HUES48 (cell line): ENCODE measurements around the gene MYMX.
"Not testable (repeated sequence)": the region's sequence is repeated elsewhere in the genome, so short reads cannot be mapped to it uniquely, and the experiment has no call there.

Experiments
- H3K27ac ChIP-seq: one replicate; pipeline ENCODE4 v1.7.0; 2013; ENCODE audit warnings: low read depth, low read length, inconsistent platforms
- H3K27me3 ChIP-seq: 2 replicates; pipeline ENCODE4 v1.6.1; 2013; ENCODE audit warnings: mild to moderate bottlenecking, low read length; ENCODE audit not compliant: control insufficient read depth, insufficient read depth
- H3K36me3 ChIP-seq: 2 replicates; pipeline ENCODE4 v1.6.1; 2013; ENCODE audit warnings: low read length; ENCODE audit not compliant: control insufficient read depth, insufficient read depth
- H3K4me1 ChIP-seq: 2 replicates; pipeline ENCODE4 v1.6.1; 2013; ENCODE audit warnings: mild to moderate bottlenecking, low read length; ENCODE audit not compliant: control insufficient read depth, insufficient read depth
- H3K4me3 ChIP-seq: 2 replicates; pipeline ENCODE4 v1.5.1; 2013; ENCODE audit warnings: mild to moderate bottlenecking, low read depth, low read length
- H3K9ac ChIP-seq: 2 replicates; pipeline ENCODE4 v1.6.1; 2013; ENCODE audit warnings: mild to moderate bottlenecking, low read depth, low read length, moderate library complexity
- H3K9me3 ChIP-seq: 2 replicates; pipeline ENCODE4 v1.6.1; 2013; ENCODE audit warnings: low read length; ENCODE audit not compliant: control insufficient read depth, insufficient read depth

Gene MYMX

DNA sequence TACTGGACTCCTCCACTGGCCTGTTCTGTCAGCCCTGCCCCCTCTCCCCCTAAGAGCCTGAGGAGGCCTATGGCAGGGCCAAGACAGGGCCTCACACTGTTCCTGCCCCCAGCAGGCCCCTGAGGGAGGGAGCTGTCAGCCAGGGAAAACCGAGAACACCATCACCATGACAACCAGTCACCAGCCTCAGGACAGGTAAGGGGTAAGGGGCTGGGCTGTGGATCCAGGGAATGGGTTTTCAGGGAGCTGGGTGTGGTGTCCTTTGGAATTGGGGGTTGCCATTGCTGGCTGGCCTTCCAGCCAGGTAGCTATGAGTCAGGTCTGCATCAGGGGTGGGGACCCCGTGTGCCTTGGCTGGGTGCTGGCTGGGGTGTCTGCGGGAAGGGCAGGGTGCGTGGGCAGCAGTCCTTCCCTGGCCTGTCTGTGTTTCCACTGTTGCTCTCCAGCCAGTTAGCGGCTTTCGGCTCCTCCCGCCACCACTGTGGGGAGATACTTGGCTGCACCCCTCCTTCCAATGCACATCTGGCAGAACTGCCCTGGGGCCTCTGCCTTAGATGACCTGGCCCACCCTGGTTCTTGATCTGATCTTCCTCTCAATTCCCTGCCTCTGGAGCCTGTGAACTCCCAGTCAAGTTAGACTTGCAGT, 10.5 kb downstream of the MYMX start:
- no peaks in the 10 kb centered on the region for H3K9me3 ChIP-seq
- peaks cover 35% of the 10 kb centered on the region for H3K4me1 ChIP-seq
- H3K9ac ChIP-seq = no peak overlapping the region
- H3K27me3 ChIP-seq = no peaks in the 10 kb centered on the region; the same call in 1 of the 2 replicates
- no peak overlapping the region for H3K27ac ChIP-seq
- H3K4me3 ChIP-seq = no peak overlapping the region
- H3K36me3 ChIP-seq = peaks cover 48% of the 10 kb centered on the region

DNA sequence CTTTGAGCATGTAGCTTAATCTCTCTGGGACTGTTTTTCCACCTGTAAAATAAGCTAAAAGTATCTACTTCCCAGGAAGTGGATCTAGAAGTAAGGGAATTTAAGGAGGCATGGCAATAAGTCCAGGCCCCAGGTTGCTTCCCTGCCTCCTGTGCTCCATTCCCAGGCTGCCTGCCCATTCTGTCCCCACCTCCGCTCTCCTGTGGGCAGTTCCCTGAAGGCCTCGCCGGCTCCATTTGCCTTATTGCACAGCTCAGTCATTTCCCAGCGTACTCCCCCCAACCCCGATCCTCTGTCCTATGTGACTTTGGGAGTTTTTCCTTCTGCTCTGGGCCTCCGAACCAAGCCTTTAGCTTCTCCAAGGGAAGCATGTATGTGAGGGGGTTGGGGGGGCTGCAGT, 11.3 kb downstream of the MYMX start:
- Histone ChIP-seq H3K9me3 (no peaks in the 10 kb centered on the region), H3K27me3 (no peaks in the 10 kb centered on the region), H3K36me3 (peaks cover 55% of the 10 kb centered on the region), H3K27ac (no peak overlapping the region), H3K9ac (no peak overlapping the region), H3K4me1 (peaks cover 27% of the 10 kb centered on the region), H3K4me3 (no peak overlapping the region)

DNA sequence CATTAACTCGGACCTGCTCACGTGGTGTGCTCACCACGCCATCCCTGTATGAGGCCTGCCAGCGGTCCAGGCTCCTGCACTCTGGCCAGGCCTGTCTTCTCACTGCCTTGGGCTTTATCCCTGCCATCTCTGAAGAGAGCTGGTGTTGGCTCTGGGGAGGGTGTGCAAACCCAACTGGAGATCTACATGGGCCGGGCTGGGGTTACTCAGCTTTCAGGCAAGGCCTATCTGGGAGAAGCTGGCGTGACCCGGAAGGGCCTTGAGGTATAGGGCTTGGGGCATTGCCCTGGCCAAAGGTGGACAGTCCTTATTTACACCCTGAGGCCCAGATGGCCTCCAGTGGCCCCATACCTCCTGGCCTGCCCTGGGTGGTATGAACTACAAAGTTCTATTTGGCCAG, 11.7 kb downstream of the MYMX start:
- Histone ChIP-seq H3K27ac (no peak overlapping the region), H3K9ac (no peak overlapping the region), H3K4me3 (no peak overlapping the region), H3K36me3 (peaks cover 60% of the 10 kb centered on the region), H3K27me3 (no peaks in the 10 kb centered on the region), H3K4me1 (peaks cover 26% of the 10 kb centered on the region), H3K9me3 (no peaks in the 10 kb centered on the region)

DNA sequence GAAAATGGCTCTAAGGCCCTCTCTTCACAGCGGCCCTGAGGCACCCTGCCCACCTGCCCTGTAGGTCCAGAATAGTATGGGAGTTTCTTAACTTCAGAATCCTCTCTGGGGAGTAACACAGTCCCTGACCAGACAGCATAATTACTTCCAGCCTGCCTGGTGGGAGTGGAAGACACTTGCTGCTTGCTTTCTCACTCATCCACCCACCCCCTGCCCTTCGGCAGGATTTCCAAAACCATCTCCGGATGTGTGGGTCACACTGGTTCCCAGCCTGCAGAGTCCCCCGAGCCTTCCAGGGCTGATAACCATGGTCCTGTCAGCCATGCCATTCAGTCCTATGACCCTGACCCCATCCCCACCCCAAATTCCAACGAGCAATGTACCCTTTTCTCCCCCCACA, 12.1 kb downstream of the MYMX start:
- Histone ChIP-seq H3K4me1 (peaks cover 26% of the 10 kb centered on the region), H3K9me3 (no peaks in the 10 kb centered on the region), H3K27ac (no peak overlapping the region), H3K27me3 (no peaks in the 10 kb centered on the region), H3K9ac (no peak overlapping the region), H3K4me3 (no peak overlapping the region), H3K36me3 (peaks cover 64% of the 10 kb centered on the region)

DNA sequence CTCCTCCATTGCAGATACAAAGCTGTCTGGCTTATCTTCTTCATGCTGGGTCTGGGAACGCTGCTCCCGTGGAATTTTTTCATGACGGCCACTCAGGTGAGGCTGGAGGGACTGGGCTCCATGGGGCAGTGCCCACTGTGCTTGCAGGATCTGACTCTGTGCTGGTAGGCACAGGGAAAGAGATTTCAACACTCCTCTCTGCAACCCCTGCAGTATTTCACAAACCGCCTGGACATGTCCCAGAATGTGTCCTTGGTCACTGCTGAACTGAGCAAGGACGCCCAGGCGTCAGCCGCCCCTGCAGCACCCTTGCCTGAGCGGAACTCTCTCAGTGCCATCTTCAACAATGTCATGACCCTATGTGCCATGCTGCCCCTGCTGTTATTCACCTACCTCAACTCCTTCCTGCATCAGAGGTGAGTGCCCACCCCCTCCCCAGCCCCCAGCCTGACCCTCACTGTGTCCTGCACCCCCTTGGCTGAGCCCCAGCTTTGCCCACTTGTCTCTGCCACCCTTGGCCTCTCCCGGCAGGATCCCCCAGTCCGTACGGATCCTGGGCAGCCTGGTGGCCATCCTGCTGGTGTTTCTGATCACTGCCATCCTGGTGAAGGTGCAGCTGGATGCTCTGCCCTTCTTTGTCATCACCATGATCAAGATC, 12.8 kb downstream of the MYMX start:
- Histone ChIP-seq H3K27ac (no peak overlapping the region), H3K36me3 (peaks cover 64% of the 10 kb centered on the region), H3K27me3 (no peaks in the 10 kb centered on the region), H3K9ac (no peak overlapping the region), H3K4me1 (peaks cover 27% of the 10 kb centered on the region), H3K9me3 (no peaks in the 10 kb centered on the region), H3K4me3 (no peak overlapping the region)

DNA sequence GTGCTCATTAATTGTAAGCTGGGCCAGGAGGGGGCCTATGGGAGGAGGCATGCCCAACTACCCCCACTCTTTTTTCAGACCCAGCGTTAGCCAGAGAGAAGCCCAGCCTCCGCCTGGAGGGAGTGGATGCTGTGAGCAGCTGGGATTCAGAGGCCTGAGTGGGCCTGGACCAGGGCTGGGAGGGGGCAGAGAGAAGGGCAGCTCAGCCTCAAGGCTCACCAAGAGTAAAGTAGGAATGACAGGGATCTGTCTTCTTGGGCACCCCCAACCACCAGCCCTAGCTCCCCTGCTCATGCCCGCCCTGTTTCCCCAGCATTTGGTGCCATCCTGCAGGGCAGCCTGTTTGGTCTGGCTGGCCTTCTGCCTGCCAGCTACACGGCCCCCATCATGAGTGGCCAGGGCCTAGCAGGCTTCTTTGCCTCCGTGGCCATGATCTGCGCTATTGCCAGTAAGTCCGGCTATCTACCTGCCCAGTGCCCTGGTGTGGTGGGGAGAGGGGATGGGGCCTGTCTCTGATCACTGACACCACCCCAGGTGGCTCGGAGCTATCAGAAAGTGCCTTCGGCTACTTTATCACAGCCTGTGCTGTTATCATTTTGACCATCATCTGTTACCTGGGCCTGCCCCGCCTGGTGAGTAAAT, 13.4 kb downstream of the MYMX start:
- no peaks in the 10 kb centered on the region for H3K27me3 ChIP-seq

DNA sequence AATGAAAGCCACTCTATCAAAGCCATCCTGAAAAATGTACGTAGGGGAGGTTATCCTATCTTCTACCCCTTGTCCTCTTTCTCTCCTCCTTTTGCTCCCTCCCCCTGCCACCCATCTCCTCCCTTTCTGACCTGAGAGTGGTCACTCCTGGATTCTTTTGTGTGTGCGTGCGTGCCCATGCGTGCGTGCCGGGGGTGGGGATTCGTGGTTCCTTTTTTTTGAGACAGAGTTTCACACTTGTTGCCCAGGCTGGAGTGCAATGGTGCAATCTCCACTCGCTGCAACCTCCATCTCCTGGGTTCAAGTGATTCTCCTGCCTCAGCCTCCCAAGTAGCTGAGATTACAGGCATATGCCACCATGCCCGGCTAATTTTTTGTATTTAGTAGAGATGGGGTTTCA, 14.7 kb downstream of the MYMX start:
- Histone ChIP-seq H3K36me3 (peaks cover 70% of the 10 kb centered on the region), H3K4me1 (peaks cover 12% of the 10 kb centered on the region)
- H3K4me3 ChIP-seq, H3K9me3 ChIP-seq, H3K9ac ChIP-seq, H3K27ac ChIP-seq, H3K27me3 ChIP-seq: not testable (repeated sequence)

More for the DNA sequence above, 13.4 kb downstream of the MYMX start:
- Histone ChIP-seq H3K4me3 (no peak overlapping the region), H3K9ac (no peak overlapping the region), H3K4me1 (peaks cover 25% of the 10 kb centered on the region), H3K36me3 (peaks cover 67% of the 10 kb centered on the region), H3K27ac (no peak overlapping the region), H3K9me3 (no peaks in the 10 kb centered on the region)

DNA sequence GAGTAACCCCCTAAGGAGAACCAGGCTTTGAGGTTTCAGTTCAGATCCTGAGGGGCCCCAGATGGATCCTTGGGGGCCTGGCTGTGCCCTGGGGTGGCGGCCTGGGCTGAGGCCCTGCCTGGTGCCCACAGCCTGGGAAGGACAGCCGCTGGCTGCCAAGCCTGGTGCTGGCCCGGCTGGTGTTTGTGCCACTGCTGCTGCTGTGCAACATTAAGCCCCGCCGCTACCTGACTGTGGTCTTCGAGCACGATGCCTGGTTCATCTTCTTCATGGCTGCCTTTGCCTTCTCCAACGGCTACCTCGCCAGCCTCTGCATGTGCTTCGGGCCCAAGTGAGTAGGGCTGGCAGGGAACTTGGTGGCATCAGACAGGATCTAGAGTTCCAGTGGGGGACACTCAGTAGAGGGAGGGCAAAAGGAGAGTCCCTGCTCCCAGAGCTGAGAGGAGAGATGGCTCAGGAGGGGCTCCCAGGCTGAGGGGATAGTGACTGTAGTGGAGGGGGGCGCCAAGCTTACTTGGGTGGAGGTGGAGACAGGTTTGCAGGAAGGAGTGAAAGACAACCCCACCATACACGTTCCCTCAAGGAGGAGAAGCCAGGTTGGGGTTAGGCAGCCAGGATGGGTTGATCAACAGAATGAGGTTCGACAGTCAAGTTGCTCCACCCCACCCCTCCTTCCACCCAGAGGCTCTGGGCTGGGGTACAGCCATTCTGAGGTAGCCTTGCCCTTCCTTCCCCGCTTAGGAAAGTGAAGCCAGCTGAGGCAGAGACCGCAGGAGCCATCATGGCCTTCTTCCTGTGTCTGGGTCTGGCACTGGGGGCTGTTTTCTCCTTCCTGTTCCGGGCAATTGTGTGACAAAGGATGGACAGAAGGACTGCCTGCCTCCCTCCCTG, 16.2 kb downstream of the MYMX start:
- Histone ChIP-seq H3K9ac (no peak overlapping the region), H3K9me3 (no peaks in the 10 kb centered on the region), H3K27ac (no peak overlapping the region), H3K36me3 (peaks cover 68% of the 10 kb centered on the region), H3K4me1 (peaks cover 13% of the 10 kb centered on the region), H3K27me3 (no peaks in the 10 kb centered on the region), H3K4me3 (no peak overlapping the region)

DNA sequence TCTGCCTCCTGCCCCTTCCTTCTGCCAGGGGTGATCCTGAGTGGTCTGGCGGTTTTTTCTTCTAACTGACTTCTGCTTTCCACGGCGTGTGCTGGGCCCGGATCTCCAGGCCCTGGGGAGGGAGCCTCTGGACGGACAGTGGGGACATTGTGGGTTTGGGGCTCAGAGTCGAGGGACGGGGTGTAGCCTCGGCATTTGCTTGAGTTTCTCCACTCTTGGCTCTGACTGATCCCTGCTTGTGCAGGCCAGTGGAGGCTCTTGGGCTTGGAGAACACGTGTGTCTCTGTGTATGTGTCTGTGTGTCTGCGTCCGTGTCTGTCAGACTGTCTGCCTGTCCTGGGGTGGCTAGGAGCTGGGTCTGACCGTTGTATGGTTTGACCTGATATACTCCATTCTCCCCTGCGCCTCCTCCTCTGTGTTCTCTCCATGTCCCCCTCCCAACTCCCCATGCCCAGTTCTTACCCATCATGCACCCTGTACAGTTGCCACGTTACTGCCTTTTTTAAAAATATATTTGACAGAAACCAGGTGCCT, 16.9 kb downstream of the MYMX start:
- H3K4me1 ChIP-seq = peaks cover 13% of the 10 kb centered on the region
- H3K9me3 ChIP-seq = no peaks in the 10 kb centered on the region
- peak overlapping the region; percentile 81 for H3K27ac ChIP-seq
- peaks cover 2% of the 10 kb centered on the region; the same call in 1 of the 2 replicates for H3K27me3 ChIP-seq
- H3K9ac ChIP-seq = no peak overlapping the region
- H3K4me3 ChIP-seq = no peak overlapping the region
- H3K36me3 ChIP-seq = peaks cover 61% of the 10 kb centered on the region

DNA sequence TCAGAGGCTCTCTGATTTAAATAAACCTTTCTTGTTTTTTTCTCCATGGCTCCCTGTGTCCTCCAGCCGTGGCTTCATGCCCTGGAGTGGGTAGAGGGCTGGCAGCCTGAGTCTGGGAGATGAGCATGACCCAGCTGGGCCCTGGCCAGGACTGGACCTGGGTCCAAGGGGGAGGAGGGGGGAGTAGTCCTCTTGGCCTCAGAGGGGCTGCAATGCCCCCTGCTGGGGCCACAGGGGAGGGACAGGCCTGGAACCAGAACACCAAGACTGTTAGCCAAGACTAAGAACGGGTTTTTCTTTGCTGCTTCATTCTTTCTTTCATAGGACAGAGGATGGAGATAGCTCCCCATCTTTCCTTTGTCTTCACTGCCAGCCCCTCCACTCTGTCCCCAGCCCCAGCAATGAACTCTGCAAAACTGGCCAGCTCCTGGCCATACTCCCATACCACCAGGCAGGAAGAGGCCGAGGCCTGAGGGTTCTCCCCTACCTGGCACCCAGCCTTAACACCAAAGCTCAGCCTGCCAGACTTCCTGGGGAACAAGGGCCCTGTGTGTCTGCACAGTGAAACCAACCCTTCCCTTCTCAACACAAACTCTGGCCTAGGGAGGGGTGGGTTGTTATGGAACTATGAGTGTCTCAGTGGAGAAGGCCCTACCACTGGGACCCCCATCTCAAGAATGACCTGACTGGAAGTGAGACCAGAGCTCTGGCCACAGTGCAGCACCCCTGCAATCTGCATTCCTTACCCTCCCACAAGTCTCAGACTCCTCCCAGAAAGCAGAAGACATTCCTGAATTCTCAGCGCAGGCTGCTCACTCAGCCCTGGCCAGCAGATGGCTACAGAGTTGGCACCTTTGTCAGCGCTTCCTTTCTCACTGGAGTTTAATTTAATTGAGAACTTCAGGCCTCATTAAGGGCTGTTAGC, 17.6 kb downstream of the MYMX start:
- peaks cover 54% of the 10 kb centered on the region for H3K36me3 ChIP-seq
- H3K27ac ChIP-seq = peak overlapping the region; percentile 81

More for the DNA sequence above, 17.6 kb downstream of the MYMX start:
- Histone ChIP-seq H3K4me1 (peaks cover 13% of the 10 kb centered on the region), H3K9ac (no peak overlapping the region), H3K9me3 (no peaks in the 10 kb centered on the region), H3K27me3 (peaks cover 9% of the 10 kb centered on the region; the same call in 1 of the 2 replicates), H3K4me3 (no peak overlapping the region)
